ENCODE measurements around the gene NBPF6.
"Not testable (repeated sequence)": the region's sequence is repeated elsewhere in the genome, so short reads cannot be mapped to it uniquely, and the experiment has no call there.

The NBPF6 gene

GRCh38 chr1:108495008-108495407, 44.9 kb downstream of the NBPF6 start:
- in situ Hi-C loops (cut with HindIII; ENCODE audit: low sequenced_read_pairs), result not testable (repeated sequence)

GRCh38 chr1:108496856-108497255, 46.7 kb downstream of the NBPF6 start:
- in situ Hi-C loops (cut with HindIII; ENCODE audit: low sequenced_read_pairs), result not testable (repeated sequence)

GRCh38 chr1:108502138-108502537, 52.0 kb downstream of the NBPF6 start:
- in situ Hi-C loops (cut with HindIII; ENCODE audit: low sequenced_read_pairs), result no loop called here

- in situ Hi-C loops (cut with HindIII; ENCODE audit: low sequenced_read_pairs), result no loop called here
Measured at GRCh38 chr1:108502624-108503023, 52.5 kb downstream of the NBPF6 start.

- in situ Hi-C loops (cut with HindIII; ENCODE audit: low sequenced_read_pairs), result no loop called here
Measured at GRCh38 chr1:108503062-108503733, 53.1 kb downstream of the NBPF6 start.

- in situ Hi-C loops (cut with HindIII; ENCODE audit: low sequenced_read_pairs), result no loop called here
Measured at GRCh38 chr1:108504447-108504846, 54.3 kb downstream of the NBPF6 start.

GRCh38 chr1:108505763-108506070, 55.6 kb downstream of the NBPF6 start:
- in situ Hi-C loops (cut with HindIII; ENCODE audit: low sequenced_read_pairs), result no loop called here

- in situ Hi-C loops (cut with HindIII; ENCODE audit: low sequenced_read_pairs), result no loop called here
Measured at GRCh38 chr1:108511764-108512163, 61.6 kb downstream of the NBPF6 start.

- in situ Hi-C loops (cut with HindIII; ENCODE audit: low sequenced_read_pairs), result no loop called here
Measured at GRCh38 chr1:108512239-108513043, 62.3 kb downstream of the NBPF6 start.

- in situ Hi-C loops (cut with HindIII; ENCODE audit: low sequenced_read_pairs), result no loop called here
Measured at GRCh38 chr1:108513044-108513415, 62.9 kb downstream of the NBPF6 start.

GRCh38 chr1:108513914-108514313, 63.8 kb downstream of the NBPF6 start:
- in situ Hi-C loops (cut with HindIII; ENCODE audit: low sequenced_read_pairs), result not testable (repeated sequence)

GRCh38 chr1:108517301-108517897, 67.3 kb downstream of the NBPF6 start:
- in situ Hi-C loops (cut with HindIII; ENCODE audit: low sequenced_read_pairs), result not testable (repeated sequence)
